HUES64 (cell line): ENCODE measurements around the gene GTPBP1.

Source experiments
- H3K27ac ChIP-seq: 2 replicates; pipeline ENCODE4 v1.7.0; 2013; ENCODE audit warnings: low read depth, low read length, inconsistent platforms
- H3K27me3 ChIP-seq: 2 replicates; pipeline ENCODE4 v1.6.1; 2013; ENCODE audit warnings: mild to moderate bottlenecking, low read length; ENCODE audit not compliant: insufficient read depth
- H3K36me3 ChIP-seq: 2 replicates; pipeline ENCODE4 v1.6.1; 2013; ENCODE audit warnings: mild to moderate bottlenecking, low read length; ENCODE audit not compliant: insufficient read depth
- H3K4me1 ChIP-seq: 2 replicates; pipeline ENCODE4 v1.6.1; 2013; ENCODE audit warnings: mild to moderate bottlenecking, low read length, moderate library complexity; ENCODE audit not compliant: insufficient read depth
- H3K4me3 ChIP-seq: 2 replicates; pipeline ENCODE4 v1.5.1; 2013; ENCODE audit warnings: mild to moderate bottlenecking, low read length, moderate library complexity
- H3K9ac ChIP-seq: 2 replicates; pipeline ENCODE4 v1.6.1; 2013; ENCODE audit warnings: mild to moderate bottlenecking, low read depth, low read length
- H3K9me3 ChIP-seq: 2 replicates; pipeline ENCODE4 v1.6.1; 2013; ENCODE audit warnings: low read depth, low read length; ENCODE audit not compliant: insufficient read depth
- WGBS: fragments of 150-250, 120-280 bp; methylation state at CpG from one replicate; pipeline ENCODE4 v1.1.7; 2013; ENCODE audit warnings: missing lambda C conversion rate; 5-methylcytosine and 5-hydroxymethylcytosine counted together

The GTPBP1 gene

GRCh38 chr22:38781033-38781432, 75.3 kb downstream of the GTPBP1 start:
- Histone ChIP-seq H3K27ac (no peak overlapping the region), H3K27me3 (no peaks in the 10 kb centered on the region), H3K9ac (no peak overlapping the region), H3K4me3 (no peak overlapping the region), H3K36me3 (no peaks in the 10 kb centered on the region), H3K9me3 (no peaks in the 10 kb centered on the region), H3K4me1 (peaks cover 4% of the 10 kb centered on the region)
- WGBS, result 94% methylated on average over 13 of the region's 13 CpGs

- no peak overlapping the region for H3K27ac ChIP-seq
- no peak overlapping the region for H3K4me3 ChIP-seq
- H3K4me1 ChIP-seq, result peaks cover 4% of the 10 kb centered on the region
- WGBS, result 80% methylated on average over 13 of the region's 13 CpGs
- no peaks in the 10 kb centered on the region for H3K36me3 ChIP-seq
- H3K27me3 ChIP-seq, result no peaks in the 10 kb centered on the region
- no peaks in the 10 kb centered on the region for H3K9me3 ChIP-seq
- H3K9ac ChIP-seq, result no peak overlapping the region
Measured at GRCh38 chr22:38782402-38783094, 76.8 kb downstream of the GTPBP1 start.
